HG02840 (cell line): ENCODE results near the gene TNRC6C.
"Not testable (repeated sequence)": the region's sequence is repeated elsewhere in the genome, so short reads cannot be mapped to it uniquely, and the experiment has no call there.

Source experiments
- ATAC-seq: cut with Tn5 transposase; IDR thresholded peaks from one replicate; pipeline ENCODE4 v1.9.1; 2021; ENCODE audit warnings: mild to moderate bottlenecking, moderate library complexity, moderate number of reproducible peaks; ENCODE audit not compliant: unreplicated experiment, low FRiP score

TNRC6C gene

GRCh38 chr17:78041386-78042179, 83.1 kb downstream of the TNRC6C start:
- ATAC-seq: no peak

GRCh38 chr17:78042542-78042941, 84.0 kb downstream of the TNRC6C start:
- ATAC-seq: no peak

- ATAC-seq: no peak
These were observed 84.5 kb downstream of the TNRC6C start for GRCh38 chr17:78043031-78043430.

- no peak for ATAC-seq
These were observed 85.9 kb downstream of the TNRC6C start for GRCh38 chr17:78044280-78044835.

- no peak for ATAC-seq
These were observed 86.8 kb downstream of the TNRC6C start for GRCh38 chr17:78045316-78045715.

- ATAC-seq: no peak
These were observed 88.4 kb downstream of the TNRC6C start for GRCh38 chr17:78046923-78047322.

GRCh38 chr17:78048346-78049292, 90.1 kb downstream of the TNRC6C start:
- no peak for ATAC-seq

- no peak for ATAC-seq
These were observed 91.1 kb downstream of the TNRC6C start for GRCh38 chr17:78049609-78050008.

- no peak for ATAC-seq
These were observed 92.9 kb downstream of the TNRC6C start for GRCh38 chr17:78051186-78051972.

- ATAC-seq: no peak
These were observed 95.4 kb downstream of the TNRC6C start for GRCh38 chr17:78053777-78054468.

- no peak for ATAC-seq
These were observed 98.7 kb downstream of the TNRC6C start for GRCh38 chr17:78057113-78057740.

GRCh38 chr17:78058001-78058400, 99.5 kb downstream of the TNRC6C start:
- ATAC-seq: no peak

- ATAC-seq: no peak
These were observed 100.1 kb downstream of the TNRC6C start for GRCh38 chr17:78058581-78058980.

- ATAC-seq: no peak
These were observed 104.1 kb downstream of the TNRC6C start for GRCh38 chr17:78062596-78062995.

- ATAC-seq: no peak
These were observed 105.0 kb downstream of the TNRC6C start for GRCh38 chr17:78063489-78063888.

- no peak for ATAC-seq
These were observed 106.2 kb downstream of the TNRC6C start for GRCh38 chr17:78064708-78065107.

- ATAC-seq: not testable (repeated sequence)
These were observed 108.5 kb downstream of the TNRC6C start for GRCh38 chr17:78066976-78067375.

GRCh38 chr17:78069695-78070094, 111.2 kb downstream of the TNRC6C start:
- no peak for ATAC-seq

GRCh38 chr17:78072961-78073360, 114.5 kb downstream of the TNRC6C start:
- ATAC-seq: no peak
